ENCODE results near the gene HACD2. TPM values are rescaled to one million over a fixed set of nuclear protein-coding genes. Genes with fewer than 3 reads are reported as not detected.

Gene HACD2
- total and polyA plus RNA-seq, 10 of the 15 experiments (the other 5 are each of a cell fraction or from before 2014, with no cell fraction given): 9.1 to 30.0 (median 18.8) TPM

- 85% methylated on average over 3 of the region's 3 CpGs for WGBS (ENCODE audit: insufficient coverage, insufficient replicate concordance, low lambda C conversion rate, missing lambda C conversion rate)
- no peak for FAIRE-seq
- BruUV-seq (replicated peaks): no TSS peak
Measured at GRCh38 chr3:123608263-123608937, 23.5 kb upstream of the HACD2 start.

More at GRCh38 chr3:123608263-123608937, 23.5 kb upstream of the HACD2 start:
- no peaks in the 10 kb centered on the region for H3K27me3 ChIP-seq (replicated peaks in 1 of 2; ENCODE audit: control insufficient read depth in 2 of 2, insufficient read depth in 2 of 2, low read length in 1 of 2)
- no peak overlapping the region for H2AFZ ChIP-seq (ENCODE audit: control insufficient read depth, low read depth, low read length)
- DNase-seq (ENCODE audit: low read depth, low spot score): no peak
- ChIA-PET RAD21 (ENCODE audit: unreplicated experiment) (no interaction called here), CTCF (interaction anchor here (0.7 to 0.9 kb wide), 3 partner anchors 9 to 48 kb away, joined by 3 read pairs; no protein-coding TSS in a partner anchor), SMC1A (ENCODE audit: uncharacterized antibody, unreplicated experiment) (interaction anchor here (0.6 to 1.3 kb wide), 4 partner anchors 10 to 46 kb away, joined by 3 to 4 read pairs (median 3); no protein-coding TSS in a partner anchor), POLR2A (no interaction called here)
- H3K27ac ChIP-seq (ENCODE audit: control insufficient read depth, insufficient read depth): no peak overlapping the region
- no peaks in the 10 kb centered on the region; the same call in 1 of the 2 replicates for H3K79me2 ChIP-seq (ENCODE audit: control insufficient read depth, insufficient read depth, low read length)
- TF ChIP-seq MYB (IDR thresholded peaks at IDR 0.05; ENCODE audit: borderline replicate concordance, low read depth, low read length) (no peak), SRF (IDR thresholded peaks at IDR 0.05; ENCODE audit: low read depth in 2 of 2, low read length in 2 of 2) (no peak), PML (IDR thresholded peaks at IDR 0.05; ENCODE audit: low read length) (no peak), MYC (IDR thresholded peaks at IDR 0.05; ENCODE audit: insufficient read depth, insufficient read length, insufficient replicate concordance, low read length, severe bottlenecking) (no peak), BMI1 (IDR thresholded peaks at IDR 0.05; ENCODE audit: borderline replicate concordance) (no peak), PKNOX1 (IDR thresholded peaks at IDR 0.05) (no peak), SMARCA5 (IDR thresholded peaks at IDR 0.05) (no peak), JUND (IDR thresholded peaks at IDR 0.05; ENCODE audit: low read depth, low read length) (no peak), ESRRA (IDR thresholded peaks at IDR 0.05; ENCODE audit: low read length) (no peak), ETV6 (conservative IDR thresholded peaks at IDR 0.05 in 1 of 2, IDR thresholded peaks at IDR 0.05 in 1 of 2; ENCODE audit: borderline replicate concordance in 1 of 2, low read depth in 1 of 2) (no peak)
- no peaks in the 10 kb centered on the region; a peak in 1 of 4 replicates for H3K36me3 ChIP-seq (ENCODE audit: control insufficient read depth in 2 of 2, insufficient read depth in 2 of 2, low read length in 1 of 2)
- H3K4me3 ChIP-seq: no peak overlapping the region
- in situ Hi-C loops (cut with MboI) (no loop called here), intact Hi-C loops (cut with micrococcal nuclease; ENCODE audit: unreplicated experiment) (no loop called here)
- no peak overlapping the region for H3K9ac ChIP-seq (ENCODE audit: control insufficient read depth, insufficient read depth, low read length)
- H3K4me1 ChIP-seq (ENCODE audit: control insufficient read depth, insufficient read depth, low read length): peaks cover 23% of the 10 kb centered on the region
- no peak overlapping the region for H3K4me2 ChIP-seq (ENCODE audit: control insufficient read depth, insufficient read depth)
- ATAC-seq: no peak
- no peaks in the 10 kb centered on the region for H3K9me3 ChIP-seq (replicated peaks; ENCODE audit: control insufficient read depth, insufficient read depth, low read length)
- H4K20me1 ChIP-seq (ENCODE audit: control insufficient read depth, insufficient read depth): no peaks in the 10 kb centered on the region
